ENCODE measurements around the gene NKAIN4.
A peak's percentile ranks its signal among the peaks of the same experiment; 100 is the strongest.

The NKAIN4 gene

DNA sequence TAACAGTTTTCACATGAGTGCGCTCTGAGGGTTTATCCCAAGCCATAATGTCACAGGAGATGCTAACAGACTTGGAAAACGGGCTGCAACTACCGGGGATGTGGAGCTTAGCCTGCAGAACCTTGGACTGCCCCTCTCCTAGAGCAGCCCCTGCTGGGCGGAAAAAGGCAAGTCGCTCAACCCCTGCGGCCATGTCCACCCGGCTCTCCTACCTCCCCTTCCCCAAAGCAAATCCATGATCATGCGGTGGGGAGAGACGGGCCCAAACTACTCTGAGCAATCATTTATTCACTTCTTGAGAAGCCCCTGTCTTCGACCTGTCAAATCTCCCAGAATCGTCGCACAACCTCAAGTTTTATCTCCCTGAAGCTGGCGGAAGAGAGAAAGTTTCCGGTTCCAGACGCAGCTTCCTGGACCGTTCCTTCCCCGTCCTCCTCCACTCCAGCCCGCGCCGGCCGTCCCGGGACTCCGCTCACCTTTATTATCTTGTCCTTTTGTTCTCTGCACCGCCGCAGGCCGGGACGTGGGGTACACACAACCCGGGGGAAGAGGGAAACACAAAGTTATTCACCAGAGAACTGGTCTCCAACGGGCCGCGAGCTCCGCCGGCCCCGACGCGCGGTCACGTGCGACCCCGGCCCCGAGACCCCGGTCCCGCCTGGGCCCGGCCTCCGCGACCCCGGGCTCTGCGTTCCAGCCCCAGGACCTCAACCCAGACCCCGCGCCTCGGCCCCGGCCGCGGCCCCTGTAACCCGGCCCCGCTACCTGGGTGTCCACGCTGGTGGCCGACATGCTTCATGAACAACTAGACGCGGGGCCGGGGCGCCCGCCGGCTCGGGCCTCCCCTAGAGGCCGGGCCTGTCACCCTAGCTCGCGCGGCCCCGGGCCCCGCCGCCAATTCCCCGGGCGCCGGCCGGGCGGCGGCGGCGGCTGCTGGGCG lies 38.9 kb downstream of the NKAIN4 start:
- H3K27ac ChIP-seq, result peak overlapping the region; percentile 96
- TF ChIP-seq, protein P1, sequence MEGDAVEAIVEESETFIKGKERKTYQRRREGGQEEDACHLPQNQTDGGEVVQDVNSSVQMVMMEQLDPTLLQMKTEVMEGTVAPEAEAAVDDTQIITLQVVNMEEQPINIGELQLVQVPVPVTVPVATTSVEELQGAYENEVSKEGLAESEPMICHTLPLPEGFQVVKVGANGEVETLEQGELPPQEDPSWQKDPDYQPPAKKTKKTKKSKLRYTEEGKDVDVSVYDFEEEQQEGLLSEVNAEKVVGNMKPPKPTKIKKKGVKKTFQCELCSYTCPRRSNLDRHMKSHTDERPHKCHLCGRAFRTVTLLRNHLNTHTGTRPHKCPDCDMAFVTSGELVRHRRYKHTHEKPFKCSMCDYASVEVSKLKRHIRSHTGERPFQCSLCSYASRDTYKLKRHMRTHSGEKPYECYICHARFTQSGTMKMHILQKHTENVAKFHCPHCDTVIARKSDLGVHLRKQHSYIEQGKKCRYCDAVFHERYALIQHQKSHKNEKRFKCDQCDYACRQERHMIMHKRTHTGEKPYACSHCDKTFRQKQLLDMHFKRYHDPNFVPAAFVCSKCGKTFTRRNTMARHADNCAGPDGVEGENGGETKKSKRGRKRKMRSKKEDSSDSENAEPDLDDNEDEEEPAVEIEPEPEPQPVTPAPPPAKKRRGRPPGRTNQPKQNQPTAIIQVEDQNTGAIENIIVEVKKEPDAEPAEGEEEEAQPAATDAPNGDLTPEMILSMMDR (conservative IDR thresholded peaks at IDR 0.05), result peak; percentile 70
- TF ChIP-seq ZFX (IDR thresholded peaks at IDR 0.05), result peak; percentile 93

DNA sequence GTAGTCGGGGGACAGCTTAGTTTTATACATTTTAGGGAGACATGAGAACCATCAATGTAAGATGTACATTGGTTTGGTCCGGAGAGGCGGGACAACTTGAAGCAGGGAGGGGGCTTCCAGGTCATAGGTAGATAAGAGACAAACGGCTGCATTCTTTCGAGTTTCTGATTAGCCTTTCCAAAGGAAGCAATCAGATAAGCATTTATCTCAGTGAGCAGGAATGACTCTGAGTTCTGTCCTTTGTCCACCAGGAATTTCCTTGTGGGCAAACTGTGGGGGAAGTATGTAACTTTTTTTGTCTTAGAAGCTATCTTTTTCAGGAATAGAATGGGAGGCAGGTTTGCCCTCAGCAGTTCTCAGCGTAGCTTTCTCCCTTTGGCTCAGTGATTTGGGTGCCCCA lies 39.7 kb downstream of the NKAIN4 start:
- peak overlapping the region; percentile 96; the same call in 1 of the 2 replicates for H3K27ac ChIP-seq
- TF ChIP-seq, protein P1 (conservative IDR thresholded peaks at IDR 0.05), result no peak
- no peak for TF ChIP-seq ZFX (IDR thresholded peaks at IDR 0.05)

DNA sequence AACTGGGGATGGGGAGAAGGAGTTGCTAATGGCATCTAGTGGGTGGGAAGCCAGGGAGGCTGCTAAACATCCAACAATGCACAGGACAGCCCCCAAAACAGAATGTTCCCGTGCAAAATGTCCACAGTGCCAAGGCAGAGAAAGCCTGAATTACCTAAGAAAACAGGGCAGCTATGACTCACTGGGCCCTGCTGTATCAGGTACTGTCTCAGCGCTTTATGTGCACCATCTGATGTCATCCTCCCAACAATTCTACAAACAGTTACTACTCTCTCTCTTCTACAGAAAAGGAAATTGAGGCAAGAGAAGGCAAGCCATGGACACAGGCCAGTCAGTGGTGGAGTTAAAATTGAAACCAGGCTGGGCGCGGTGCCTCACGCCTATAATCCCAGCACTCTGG lies 41.5 kb downstream of the NKAIN4 start:
- H3K27ac ChIP-seq, result no peak overlapping the region
- TF ChIP-seq, protein P1 (conservative IDR thresholded peaks at IDR 0.05), result no peak
- TF ChIP-seq ZFX (IDR thresholded peaks at IDR 0.05), result no peak

DNA sequence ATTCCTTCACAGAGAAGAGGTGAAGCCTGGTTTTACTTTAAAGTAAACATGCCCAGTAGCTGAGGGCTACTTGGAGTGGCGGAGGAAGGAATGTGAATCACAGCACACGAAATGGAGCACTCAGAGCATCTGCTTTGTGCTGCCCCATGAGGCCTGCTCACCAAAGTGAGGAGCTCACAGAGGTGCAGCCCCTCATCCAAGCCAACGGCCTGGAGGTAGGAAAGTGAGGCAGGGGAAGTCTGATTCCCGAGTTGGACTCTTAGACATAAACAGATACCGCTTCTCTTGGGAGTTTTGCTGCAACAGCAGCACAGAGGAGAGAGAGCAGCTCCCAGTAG lies 41.9 kb downstream of the NKAIN4 start:
- no peak overlapping the region for H3K27ac ChIP-seq
- TF ChIP-seq ZFX (IDR thresholded peaks at IDR 0.05), result no peak
- TF ChIP-seq, protein P1 (conservative IDR thresholded peaks at IDR 0.05), result no peak

DNA sequence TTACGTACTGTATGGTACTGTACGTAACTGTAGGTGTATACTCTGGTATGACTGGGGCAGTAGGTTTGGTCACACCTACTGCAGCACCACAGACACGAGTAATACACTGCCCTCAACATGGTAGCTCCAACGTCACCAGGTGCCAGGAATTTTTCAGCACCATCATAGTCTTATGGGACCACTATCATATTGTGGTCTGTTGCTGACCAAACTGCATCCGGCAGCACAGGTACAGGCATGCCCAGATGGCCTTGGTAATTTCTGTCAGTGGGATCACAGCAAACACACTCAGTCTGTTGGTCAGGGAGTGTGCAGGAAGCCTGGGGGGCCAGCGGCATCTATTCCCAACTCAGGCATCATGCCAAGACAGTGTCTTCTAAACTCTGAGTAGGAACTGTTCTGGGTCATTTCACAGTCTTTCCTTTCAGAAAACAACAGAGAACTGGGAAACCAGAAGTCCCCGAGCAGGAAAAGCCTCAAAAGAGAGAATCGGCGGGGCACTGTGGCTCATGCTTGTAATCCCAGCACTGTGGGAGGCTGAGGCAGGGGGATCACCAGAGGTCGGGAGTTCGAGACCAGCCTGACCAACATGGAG lies 44.2 kb downstream of the NKAIN4 start:
- H3K27ac ChIP-seq, result peak overlapping the region; percentile 18
- TF ChIP-seq ZFX (IDR thresholded peaks at IDR 0.05), result no peak
- TF ChIP-seq, protein P1 (conservative IDR thresholded peaks at IDR 0.05), result no peak

DNA sequence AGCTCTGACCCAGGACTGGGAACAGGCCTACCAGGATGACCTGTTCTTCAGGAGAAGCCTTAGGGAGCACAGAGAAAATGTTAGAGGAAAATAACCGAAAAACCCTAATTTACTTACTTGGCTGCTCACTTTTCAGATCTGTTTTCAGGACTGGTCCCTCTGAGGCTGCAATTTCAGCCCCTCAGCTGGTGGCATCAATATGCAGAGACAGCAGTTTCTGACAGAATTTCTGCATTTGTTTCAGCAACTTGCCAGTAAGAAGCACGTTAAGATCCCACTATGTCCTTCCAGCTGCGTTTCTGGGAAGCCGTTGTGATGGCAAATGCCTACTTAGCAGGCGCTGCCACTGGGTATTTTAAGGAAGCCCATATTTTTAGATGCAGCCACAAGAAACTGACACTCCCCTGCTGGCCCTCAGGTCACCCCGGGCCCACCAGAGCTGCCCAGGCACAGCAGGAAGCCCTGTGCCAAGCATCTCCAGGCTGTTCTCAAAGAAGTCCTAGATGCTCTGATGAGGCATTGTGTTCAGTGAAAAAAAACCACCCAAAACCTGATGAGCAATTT lies 45.8 kb downstream of the NKAIN4 start:
- H3K27ac ChIP-seq, result peak overlapping the region; percentile 60
- TF ChIP-seq, protein P1 (conservative IDR thresholded peaks at IDR 0.05), result no peak
- TF ChIP-seq ZFX (IDR thresholded peaks at IDR 0.05), result no peak

DNA sequence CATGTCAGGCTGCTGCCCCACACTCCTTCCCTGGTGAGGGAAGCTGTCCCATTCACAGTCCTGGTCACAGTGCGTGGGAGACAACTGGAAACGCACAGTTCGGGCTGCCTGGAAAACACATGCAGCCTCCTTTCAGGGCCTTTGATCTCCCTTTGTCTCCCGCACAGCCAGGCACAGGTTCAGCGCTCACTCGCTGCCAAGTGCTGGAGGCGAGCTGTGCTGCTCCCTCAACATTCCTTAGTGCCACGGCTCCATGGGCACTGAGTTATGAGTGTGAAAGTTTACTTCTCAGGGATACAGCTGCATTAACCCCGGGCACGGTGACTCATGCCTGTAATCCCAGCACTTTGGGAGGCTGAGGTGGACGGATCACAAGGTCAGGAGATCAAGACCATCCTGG lies 47.4 kb downstream of the NKAIN4 start:
- TF ChIP-seq, protein P1 (conservative IDR thresholded peaks at IDR 0.05), result no peak
- TF ChIP-seq ZFX (IDR thresholded peaks at IDR 0.05), result no peak
- H3K27ac ChIP-seq, result peak overlapping the region; percentile 60

Data from C4-2B (cell line).